GM21619 (cell line): Measurements from ENCODE around the gene CRISP3.
"Not testable (repeated sequence)": the region's sequence is repeated elsewhere in the genome, so short reads cannot be mapped to it uniquely, and the experiment has no call there.

ENCODE experiments used
- ATAC-seq: cut with Tn5 transposase; IDR thresholded peaks from one replicate; pipeline ENCODE4 v1.9.1; 2021; ENCODE audit not compliant: unreplicated experiment

Gene CRISP3

DNA sequence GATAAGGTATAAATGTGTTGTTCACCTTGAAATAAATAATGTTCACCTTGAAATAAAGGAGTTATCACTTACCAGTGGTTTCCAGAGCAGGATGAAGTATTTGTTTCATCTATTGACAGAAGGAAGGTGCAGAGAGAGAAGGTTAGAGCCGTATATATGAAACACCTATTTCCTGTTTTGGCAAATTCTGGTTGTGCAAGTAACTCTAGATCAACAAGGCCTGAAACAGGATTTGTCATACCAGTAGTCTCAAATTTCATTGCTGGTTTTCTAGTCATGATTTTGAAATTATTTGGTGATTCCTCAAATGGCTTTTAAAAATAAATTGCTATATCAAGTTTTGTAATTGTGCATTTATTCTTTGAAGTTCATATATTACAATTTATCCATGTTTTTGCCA is at the start of gene CRISP3:
CRISP3 (minus strand) TSS at position 130 of the 400 bp plus-strand sequence; CDS start at position 109, 21 bp downstream.
- no peak for ATAC-seq

DNA sequence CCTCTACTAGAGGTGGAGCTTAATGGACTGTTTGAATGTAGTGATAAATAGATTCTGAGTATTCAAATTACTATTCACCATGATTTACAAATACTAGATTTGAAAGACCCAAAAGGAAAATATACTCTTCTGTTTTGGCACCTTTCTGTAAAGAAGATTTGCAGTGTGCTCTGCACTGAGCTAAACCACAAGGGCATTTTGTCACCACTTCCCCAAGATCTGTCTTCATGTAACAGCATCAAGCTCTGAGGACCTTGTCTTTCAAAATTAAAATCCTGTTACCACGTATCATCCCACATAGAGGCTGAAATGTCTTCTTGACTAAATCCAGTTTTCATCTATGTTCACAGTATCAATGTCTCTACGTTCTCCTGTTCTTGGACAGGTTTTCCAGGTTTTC is 46.2 kb upstream of the CRISP3 start:
- ATAC-seq = no peak

GRCh38 chr6:49787176-49787575 is 43.0 kb upstream of the CRISP3 start, which contains the start of gene PGK2:
TSS of gene PGK2 (minus strand) at chr6:49787285. CDS start at chr6:49787187, 98 bp downstream.
- ATAC-seq = no peak

- ATAC-seq = no peak
Measured at GRCh38 chr6:49784272-49784671, 40.1 kb upstream of the CRISP3 start.

DNA sequence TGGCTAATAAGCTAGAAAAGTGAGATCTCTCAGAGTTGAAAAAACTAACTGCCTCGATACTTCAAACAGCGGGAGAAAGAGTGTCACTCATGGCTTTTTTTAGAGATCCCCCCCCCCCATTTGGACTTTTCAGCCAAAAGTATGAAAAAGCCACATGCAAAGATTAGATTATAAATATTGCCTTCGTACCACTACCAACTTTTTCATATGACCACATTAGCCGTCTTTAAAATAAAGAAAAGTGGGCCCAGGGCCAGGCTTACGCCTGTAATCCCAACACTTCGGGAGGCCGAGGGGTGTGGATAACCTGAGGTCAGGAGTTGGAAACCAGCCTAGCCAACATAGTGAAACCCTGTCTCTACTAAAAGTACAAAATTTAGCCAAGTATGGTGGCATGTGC is 38.5 kb upstream of the CRISP3 start:
- no peak for ATAC-seq

- no peak for ATAC-seq
Measured at GRCh38 chr6:49782293-49782692, 38.1 kb upstream of the CRISP3 start.

DNA sequence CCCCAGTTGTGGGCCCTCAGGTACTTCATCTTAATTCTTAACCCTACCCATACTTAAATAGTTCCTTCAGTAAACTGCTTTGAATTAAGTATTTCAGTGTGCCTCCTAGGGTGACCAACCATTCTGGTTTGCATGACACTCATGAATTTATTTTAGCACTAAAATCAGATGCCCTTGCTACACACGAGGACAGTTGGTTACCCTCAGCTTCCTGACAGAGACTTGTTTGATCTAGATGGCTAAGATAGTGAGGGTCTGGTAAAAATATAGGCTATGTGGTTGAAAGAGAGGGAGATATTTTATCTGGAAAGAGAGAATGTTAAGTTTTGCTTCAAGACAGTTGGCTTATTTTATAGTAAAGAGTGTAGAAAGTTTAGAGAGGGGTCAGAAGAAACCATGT is 32.3 kb upstream of the CRISP3 start:
- no peak for ATAC-seq

DNA sequence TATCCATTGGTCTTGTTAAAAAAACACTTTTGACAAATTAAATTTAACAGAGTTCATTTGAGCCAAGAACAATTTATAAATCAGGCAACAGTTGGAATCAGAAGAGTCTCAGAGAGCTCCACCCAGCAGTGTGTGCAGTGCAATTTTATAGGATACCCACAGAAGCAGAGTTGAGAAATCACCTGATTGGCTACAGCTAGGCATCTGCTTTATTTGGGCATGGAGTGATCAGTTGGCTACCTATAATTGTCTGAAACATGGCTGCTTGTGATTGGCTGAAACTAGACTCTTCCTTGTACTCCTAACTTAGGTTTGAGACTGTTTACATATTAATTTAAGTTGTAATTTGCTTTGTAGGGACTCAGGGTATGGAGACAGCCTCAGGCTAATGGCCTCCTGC is 30.9 kb upstream of the CRISP3 start:
- ATAC-seq = no peak

DNA sequence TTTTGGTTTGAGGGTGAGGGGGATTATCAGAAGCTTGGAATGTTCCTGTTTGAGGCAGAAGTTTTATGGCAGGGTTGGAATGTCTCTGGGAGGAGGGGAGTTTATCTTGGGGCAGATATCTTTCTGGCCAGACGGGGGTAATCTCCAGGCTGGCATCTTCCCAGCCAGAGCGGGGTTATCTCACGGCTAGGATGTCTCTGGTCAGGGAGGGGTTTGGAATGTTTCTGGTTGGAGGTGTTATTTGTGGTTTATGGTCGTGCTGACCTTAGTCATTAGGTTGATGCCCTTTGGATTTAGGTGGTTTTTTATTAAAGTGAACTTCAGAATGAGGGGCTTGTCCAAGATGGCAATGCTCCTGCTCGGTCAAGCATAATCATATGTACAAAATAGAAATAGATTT is 28.1 kb upstream of the CRISP3 start:
- no peak for ATAC-seq

DNA sequence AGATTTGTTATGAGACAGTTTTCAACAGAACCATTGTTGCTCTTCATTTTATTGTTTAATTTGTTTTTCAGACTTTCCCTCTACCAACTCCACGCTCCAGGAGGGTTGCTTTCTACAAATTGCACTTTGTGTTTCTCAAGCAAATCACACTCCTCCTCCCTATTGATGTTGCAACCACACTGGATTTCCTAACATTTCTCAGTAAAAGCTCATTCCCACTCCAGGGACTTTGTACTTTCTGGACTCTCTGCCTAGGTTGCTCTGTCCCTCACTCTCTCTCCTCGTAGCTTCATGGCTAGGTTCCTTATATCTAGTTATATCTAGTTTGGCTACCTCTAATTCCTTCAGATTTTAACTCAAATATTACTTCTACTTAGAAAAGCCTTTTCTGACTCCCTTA is 22.6 kb upstream of the CRISP3 start:
- no peak for ATAC-seq

DNA sequence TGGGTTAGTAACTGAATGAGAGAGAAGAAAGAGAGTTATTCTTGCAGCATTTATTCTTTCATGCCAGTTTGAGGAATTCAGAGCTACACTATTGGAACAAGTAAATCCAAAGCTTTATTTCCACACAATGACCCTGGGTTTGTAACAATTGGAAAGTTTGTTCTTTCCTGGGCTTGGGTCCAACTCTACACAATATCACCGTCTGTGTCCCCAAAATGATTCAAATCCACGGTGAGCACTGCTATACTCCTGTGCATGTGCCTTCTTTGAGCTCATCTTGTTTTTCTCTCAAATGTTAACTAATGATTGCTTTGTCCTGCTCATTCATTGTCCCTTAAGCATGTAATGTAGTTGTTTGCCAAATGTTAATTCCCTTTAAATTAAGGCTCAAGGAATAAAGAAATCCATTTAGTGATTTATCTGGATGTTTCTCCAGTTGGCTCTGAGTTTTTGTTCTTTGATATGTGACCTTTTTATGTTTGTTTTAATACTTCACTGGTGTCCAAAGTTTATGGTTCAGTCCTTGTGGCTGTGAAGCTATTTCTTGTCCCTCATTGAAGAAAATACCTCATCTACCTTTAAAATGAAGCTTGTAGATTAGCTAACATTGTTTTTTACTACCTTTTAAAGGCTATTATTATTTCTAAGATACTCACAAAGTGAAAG is 20.5 kb upstream of the CRISP3 start:
- no peak for ATAC-seq

GRCh38 chr6:49743429-49743828 is 759 bp downstream of the CRISP3 start:
- no peak for ATAC-seq

- ATAC-seq = no peak
Measured at GRCh38 chr6:49739423-49739822, 4.8 kb downstream of the CRISP3 start.

GRCh38 chr6:49736017-49736508 is 8.1 kb downstream of the CRISP3 start:
- no peak for ATAC-seq

DNA sequence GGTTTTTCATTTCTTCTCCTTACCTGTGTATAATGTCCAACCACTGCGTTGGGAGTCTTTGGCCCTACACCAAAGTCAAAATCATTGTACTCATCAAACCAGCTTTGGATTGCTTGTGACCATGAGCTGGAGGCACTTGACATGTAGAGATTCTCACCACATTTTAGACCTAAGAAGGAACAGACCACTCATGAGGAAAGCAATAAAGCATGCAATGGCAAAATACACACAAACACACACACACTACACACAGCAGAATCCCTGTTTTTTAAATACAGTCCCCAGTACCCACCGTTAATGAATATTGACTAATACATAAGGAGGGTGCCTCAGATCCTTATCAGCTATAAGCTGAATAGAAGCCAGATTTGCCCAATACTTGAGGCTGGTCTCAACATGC is 10.5 kb downstream of the CRISP3 start:
- no peak for ATAC-seq

DNA sequence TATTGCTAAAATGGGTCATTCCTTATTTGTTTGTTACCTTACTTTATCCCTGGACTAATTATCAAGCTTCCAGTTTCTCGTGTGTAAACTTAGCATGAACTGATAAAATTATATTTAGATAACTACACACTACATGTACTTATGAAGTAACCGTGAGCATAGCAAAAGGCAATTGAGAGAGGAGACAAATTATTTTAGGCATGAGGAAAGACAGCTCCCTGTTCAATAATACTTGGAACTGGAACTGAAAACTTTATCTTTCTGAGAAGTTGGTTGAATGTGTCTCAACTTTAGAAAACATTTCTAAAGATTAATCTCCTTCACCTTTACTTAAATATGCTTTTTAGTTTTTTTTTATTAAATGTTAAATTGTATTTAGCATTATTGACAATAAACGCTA is 11.4 kb downstream of the CRISP3 start:
- no peak for ATAC-seq

DNA sequence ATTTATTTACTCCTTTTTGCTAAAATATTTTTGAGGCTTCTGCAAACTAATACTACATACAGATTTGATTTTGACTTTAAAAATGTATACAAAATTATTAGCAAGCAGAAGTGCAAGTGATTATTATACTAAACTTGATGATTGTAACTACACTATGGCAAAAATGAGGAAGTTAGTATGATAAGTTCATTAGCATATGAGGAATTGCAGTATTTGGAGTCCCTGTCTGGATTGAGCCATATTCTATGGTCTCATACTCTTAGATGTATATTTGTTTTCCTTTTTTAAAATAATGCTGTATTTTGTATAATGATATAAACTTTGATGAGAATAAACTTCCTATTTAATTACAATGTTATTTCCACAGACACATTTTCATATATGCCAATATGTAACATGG is 13.9 kb downstream of the CRISP3 start:
- no peak for ATAC-seq

DNA sequence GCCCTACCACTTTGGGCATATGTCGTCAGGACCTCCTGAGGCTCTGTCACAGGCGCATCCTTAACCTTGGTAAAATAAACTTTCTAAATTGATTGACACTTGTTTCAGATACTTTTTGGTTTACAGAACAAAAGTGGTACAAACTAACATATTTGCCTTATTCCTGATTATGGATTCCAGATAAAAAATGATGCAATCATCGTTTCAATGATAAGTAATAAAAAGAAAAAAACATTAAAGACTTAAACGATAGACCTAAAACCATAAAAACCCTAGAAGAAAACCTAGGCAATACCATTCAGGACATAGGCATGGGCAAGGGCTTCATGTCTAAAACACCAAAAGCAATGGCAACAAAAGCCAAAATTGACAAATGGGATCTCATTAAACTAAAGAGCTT is 20.3 kb downstream of the CRISP3 start:
- ATAC-seq = not testable (repeated sequence)

DNA sequence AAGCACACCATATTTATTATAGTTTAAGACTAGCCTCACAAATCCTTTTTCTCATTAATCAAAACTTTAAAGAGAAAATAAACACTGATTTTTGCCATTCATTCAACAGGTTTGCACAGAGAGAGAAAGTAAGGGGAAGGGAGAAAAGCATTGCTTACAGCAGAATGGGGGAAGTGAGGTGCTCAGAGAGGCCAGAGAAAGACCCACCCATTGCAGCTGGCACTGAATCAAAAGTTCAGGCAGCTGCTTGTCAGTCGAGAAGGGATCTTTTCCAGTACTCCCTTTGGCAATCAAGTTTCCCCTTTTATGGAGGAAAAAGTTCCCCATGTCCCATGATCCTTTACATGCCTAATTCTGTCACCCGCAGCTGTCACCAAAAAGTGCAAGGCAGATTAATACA is 22.9 kb downstream of the CRISP3 start:
- ATAC-seq = no peak

- ATAC-seq = no peak
Measured at GRCh38 chr6:49720372-49720771, 23.8 kb downstream of the CRISP3 start.

GRCh38 chr6:49713346-49713745 is 30.8 kb downstream of the CRISP3 start, which contains the start of gene CRISP2:
TSS of gene CRISP2 (minus strand) at chr6:49713543. CDS start at chr6:49709196, 4,347 bp downstream.
- no peak for ATAC-seq

- ATAC-seq = no peak
Measured at GRCh38 chr6:49698478-49698877, 45.7 kb downstream of the CRISP3 start.

GRCh38 chr6:49693512-49693911 is 50.7 kb downstream of the CRISP3 start:
- no peak for ATAC-seq
